Measurements from ENCODE around the gene NUTM2D.
"Not testable (repeated sequence)": the region's sequence is repeated elsewhere in the genome, so short reads cannot be mapped to it uniquely, and the experiment has no call there.

NUTM2D gene

GRCh38 chr10:87357444-87357843, at the start of gene NUTM2D:
Gene NUTM2D (plus strand): TSS chr10:87357744. CDS start chr10:87358266, 522 bp downstream.
- not testable (repeated sequence) for DNase-seq

DNA sequence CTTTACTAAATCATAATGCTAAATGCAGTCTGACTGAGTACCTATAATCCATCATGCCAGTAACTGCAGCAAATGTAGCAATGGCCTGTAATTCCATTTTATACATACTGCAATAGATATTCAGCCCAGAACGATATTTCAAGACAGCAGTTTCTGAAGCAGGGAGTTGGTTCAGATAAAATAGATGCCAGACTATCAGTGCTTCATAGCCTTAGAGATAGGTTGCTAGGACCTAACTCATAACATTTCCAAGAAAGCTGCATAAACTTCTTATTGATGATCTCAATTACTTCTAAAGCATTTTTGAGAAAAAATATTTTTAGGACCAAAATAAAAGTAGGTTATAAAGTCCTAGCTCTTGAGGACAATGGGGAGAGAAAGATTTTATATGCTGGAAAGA, 48.8 kb upstream of the NUTM2D start:
- DNase-seq, result not testable (repeated sequence)

DNA sequence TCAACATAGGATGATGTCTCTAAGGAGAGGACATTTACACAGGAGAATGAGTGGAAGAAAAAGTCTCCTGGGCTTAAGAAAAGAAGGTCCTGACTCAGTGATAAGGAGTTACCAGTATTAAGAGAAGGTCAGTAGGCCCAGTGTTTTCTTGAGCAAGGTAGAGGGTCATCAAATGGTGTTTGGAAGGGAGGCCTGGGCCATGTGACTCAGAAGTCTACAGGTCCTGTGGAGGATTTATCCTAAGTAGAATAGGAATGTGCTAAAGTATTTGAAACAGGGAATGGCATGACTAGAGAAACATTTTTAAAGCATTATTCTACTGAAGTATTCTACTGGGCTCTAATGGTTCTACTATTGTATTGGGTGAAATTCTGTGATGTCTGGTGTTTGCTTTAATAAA, 47.9 kb upstream of the NUTM2D start:
- not testable (repeated sequence) for DNase-seq

DNA sequence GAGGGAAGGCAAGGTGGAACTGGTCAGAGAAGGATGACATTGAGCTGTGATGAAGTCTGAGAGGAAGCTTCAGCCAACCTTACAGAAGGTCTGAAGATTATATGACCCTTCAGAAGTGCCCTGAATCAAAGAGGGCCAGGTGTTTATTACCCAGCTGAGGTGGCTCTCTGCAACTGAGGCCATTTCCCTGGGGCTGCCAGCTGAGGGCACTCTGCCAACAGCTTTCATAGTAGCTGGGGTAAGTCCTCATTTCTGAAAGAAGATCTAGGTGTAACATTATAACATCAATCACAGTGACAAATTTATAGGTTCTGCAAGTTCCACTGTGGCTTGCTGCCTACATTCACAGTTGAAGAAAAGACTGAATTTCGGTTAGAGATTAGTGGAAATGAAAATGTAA, 46.0 kb upstream of the NUTM2D start:
- DNase-seq, result not testable (repeated sequence)

DNA sequence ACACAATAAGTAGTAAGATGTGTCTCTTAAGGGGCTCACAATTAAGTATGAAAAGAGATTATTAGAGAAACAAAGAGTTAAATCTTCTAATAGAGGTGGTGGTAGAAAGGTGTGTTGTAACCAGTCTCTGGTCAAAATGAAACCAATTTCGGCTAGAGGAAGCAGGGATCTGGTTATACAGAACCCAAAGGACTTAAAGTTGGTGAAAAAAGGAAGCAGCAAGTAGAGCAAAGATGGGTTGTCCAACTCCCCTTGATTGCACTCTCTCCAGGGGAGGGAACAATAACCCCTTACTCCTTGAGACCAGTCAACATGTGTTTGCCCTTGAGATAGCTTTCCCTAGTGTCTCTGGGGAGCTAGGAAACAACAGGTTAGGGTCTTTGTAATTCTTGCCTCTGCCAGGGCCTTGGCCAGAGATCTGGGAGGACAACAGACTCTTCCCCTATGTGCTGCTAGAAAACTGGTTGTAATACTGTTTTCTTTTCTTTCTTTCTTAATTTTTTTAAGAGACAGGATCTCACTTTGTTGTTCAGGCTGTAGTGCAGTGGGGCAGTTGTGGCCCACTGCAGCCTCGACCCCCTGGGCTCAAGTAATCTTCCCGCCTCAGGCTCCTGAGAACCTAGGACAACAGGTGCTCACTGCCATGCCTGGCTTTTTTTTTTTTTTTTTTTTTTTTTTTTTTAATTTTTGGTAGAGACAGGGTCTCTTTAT, 43.7 kb upstream of the NUTM2D start:
- DNase-seq, result not testable (repeated sequence)

DNA sequence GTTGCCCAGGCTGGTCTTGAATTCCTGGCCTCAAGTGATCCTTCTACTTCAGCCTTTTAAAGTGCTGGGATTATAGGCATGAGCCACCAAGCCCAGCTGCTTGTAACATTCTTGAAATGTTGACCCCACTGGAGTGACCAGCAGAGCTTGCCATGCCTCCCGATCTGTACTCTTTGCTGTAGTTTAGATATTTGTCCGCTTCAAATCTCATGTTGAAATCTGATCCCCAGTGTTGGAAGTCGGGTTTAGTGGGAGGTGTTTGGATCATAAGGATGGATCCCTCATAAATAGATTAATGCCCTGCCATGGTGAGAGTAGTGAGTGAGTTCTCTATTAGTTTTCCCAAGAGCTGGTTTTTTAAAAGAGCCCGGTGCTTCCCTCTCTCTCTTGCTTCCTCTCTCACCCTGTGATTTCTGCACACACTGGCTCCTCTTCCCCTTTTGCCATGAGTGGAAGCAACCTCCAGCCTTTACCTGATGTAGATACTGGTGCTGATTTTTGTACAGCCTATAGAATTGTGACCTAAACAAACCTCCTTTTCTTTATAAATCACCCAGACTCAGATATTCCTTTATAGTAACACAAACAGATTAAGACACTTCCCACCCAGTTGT, 43.1 kb upstream of the NUTM2D start:
- not testable (repeated sequence) for DNase-seq

DNA sequence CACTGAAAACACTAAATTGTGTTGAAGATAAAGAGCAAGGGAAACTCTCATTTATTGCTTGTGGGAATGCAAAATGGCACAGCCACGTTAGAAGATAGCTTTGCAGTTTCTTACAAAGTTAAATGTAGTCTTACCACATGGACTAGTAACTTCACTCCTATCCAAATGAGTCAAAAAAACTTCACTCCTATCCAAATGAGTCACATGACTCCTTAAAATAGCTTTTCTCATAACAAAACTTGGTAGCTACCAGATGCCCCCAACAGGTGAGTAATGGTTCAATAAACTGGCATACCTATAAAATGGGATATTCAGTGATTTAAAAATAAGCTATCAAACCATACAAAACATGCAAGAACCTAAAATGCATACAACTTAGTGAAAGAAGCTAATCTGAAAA, 36.0 kb upstream of the NUTM2D start:
- DNase-seq, result not testable (repeated sequence)

DNA sequence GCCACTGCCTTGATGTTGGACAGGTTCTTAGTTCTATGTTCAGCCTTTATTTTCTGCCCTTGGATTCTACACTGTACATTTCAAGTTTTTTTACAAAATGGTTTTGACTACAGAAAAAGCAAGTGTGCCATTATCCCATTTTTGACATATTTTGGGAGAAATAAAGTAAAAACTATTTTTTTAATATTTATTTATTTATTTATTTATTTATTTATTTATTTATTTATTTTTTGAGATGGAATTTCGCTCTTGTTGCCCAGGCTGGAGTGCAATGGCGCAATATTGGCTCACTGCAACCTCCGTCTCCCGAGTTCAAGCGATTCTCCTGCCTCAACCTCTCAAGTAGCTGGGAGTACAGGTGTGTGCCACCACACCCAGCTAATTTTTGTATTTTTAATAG, 33.0 kb upstream of the NUTM2D start:
- not testable (repeated sequence) for DNase-seq

DNA sequence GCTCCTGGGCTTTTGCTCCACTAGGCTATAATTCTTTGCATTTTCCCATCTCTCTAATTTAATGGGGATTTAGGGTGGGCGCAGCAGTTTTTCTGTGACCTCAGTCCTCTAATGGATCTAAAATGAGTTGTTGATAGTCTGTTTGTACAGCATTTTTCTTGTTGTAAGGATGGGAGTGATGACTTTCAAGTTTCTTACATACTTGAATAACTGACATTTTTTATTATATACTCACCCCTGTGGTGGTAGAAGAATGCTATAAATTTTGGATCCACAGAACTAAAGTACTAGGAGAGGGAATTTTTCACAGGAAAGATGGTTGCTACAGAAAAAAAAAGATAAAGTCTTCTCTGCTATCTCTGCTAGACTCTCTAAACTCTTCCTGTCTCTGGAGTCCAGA, 29.6 kb upstream of the NUTM2D start:
- DNase-seq, result not testable (repeated sequence)

- not testable (repeated sequence) for DNase-seq
Observed at GRCh38 chr10:87329131-87329530, 28.4 kb upstream of the NUTM2D start.

DNA sequence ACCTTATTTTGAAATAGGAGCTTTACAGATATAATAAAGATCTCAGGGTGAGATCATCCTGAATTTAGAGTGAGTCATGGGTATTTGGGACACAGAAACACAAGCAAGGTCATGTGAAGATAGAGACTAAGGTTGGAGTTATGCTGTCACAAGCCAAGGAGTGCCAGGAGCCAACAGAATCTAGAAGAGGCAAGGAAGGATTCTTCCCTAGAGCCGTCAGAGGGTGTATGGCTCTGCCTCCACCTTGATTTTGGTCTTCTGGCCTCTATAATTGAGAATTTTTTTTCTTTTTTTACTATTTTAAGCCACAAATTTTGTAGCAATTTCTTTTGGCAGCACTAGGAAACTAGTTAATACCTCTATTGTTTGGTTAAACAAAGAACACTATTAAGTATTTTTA, 24.9 kb upstream of the NUTM2D start:
- not testable (repeated sequence) for DNase-seq

GRCh38 chr10:87340411-87340810, 17.1 kb upstream of the NUTM2D start:
- not testable (repeated sequence) for DNase-seq

- not testable (repeated sequence) for DNase-seq
Observed at GRCh38 chr10:87341546-87342142, 15.9 kb upstream of the NUTM2D start.

GRCh38 chr10:87342249-87342710, 15.3 kb upstream of the NUTM2D start:
- DNase-seq, result peak; percentile 32

DNA sequence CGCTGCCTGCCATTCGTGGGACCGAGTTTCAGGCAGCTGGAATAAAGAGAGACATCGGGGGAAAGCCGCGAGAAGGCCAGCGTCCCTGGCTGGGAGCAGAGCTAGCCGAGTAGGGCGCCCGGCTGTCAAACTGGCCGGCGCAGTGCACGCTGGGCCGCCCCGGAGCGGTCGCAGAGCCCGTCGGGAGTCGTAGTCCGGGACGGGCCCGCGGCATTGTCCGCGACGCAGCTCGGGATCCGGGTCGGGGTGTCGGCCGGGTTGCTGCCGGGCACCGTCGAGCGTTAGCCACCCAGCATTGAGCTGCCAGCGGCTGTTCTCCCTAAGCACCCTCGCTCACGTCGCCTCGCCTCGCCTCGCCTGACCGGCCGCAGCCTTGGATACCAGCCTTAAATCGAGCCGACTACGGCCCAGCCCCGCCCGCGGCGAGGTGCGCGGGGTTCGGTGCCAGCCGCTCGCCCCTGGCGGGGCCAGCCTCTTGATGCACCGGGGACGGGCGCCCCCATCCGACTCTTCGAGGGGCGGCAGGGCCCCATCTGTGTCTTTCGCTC, 14.8 kb upstream of the NUTM2D start:
- peak; percentile 51 for DNase-seq

DNA sequence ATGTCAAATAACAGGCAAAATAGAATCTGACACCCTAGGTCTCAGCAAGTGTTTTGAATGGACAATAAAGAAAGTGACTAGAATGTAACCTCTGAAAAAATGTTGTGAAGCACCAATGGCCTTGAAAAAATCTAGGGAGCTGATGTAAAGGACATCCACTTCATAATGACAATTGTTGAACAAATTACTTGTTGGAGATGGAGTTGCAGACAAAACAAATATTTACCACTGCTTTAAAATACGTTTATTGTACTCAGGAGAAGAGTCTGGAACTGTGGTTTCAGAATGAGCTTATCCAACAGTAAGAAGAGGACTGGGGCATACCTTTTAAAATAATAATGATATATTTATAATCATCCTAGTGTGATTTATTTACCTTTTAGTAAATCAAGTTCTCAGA, 11.8 kb upstream of the NUTM2D start:
- not testable (repeated sequence) for DNase-seq

DNA sequence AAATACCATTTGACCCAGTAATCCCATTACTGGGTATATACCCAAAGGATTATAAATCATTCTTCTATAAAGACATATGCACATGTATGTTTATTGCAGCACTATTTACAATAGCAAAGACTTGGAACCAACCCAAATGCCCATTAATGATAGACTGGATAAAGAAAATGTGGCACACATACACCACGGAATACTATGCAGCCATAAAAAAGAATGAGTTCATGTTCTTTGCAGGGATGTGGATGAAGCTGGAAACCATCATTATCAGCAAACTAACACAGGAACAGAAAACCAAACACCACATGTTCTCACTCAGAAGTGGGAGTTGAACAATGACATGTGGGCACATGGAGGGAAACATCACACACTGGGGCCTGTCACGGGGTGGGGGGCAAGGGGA, 7.4 kb upstream of the NUTM2D start:
- DNase-seq, result not testable (repeated sequence)

DNA sequence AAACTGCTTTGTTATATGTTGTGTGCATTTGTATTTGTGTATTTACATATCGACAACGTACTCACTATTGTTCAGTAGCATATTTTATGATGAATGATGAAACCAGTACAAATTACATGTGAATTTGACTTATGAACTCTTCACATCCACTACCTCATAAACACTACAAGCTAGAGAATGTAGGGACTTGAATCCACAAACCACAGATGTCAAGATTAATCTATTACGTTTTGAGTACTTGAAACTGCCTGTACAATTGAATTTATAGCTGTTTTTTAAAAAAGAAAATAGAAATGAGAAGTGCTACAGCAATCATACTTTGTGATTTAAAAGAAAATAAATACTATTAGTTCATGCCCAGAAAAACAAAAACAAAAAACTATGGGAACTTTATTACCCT, 4.7 kb upstream of the NUTM2D start:
- DNase-seq, result not testable (repeated sequence)

- DNase-seq, result not testable (repeated sequence)
Observed at GRCh38 chr10:87355110-87355509, 2.4 kb upstream of the NUTM2D start.

DNA sequence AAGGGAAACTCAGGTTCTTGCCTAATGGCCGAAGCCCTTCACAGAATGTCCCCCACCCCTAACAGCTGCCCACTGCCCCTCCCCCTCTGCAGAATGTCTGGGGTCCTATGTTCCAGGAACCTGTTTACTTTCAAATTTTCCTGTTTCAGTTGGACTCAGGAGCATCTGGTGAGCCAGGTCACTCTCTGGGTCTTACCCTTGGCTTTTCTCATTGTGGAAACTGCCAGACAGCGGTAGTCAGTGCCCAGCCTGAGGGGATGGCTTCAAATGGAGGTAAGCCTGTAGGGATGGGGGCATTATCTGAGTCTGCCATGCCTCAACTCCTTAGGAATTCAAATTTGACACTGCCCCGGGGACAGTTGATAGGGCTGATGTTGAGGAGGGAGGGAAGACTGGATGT, 615 bp downstream of the NUTM2D start:
- DNase-seq, result not testable (repeated sequence)

- DNase-seq, result not testable (repeated sequence)
Observed at GRCh38 chr10:87369514-87370112, 12.1 kb downstream of the NUTM2D start.

DNA sequence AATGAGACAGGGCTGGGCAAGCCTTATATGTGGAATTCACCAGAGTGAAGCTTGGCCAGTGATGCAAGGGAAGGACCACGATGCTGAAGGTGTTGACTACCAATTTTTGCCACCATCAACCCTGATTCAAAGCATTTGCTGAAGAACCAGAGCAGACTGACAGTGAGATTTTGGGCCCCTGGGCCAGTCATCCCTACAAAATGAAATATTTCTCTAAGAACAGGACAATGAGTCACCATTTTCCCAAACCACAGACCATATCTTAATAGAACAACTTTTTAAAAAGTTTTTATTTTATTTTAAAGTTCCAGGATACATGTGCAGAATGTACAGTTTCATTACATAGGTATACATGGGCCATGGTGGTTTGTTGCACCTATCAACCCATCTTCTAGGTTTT, 16.5 kb downstream of the NUTM2D start:
- not testable (repeated sequence) for DNase-seq

GRCh38 chr10:87379115-87379514, 21.6 kb downstream of the NUTM2D start:
- DNase-seq, result not testable (repeated sequence)
